Measurements from ENCODE around the gene ENOX2. TPM values are rescaled to one million over a fixed set of nuclear protein-coding genes. Genes with fewer than 3 reads are reported as not detected.
"Not testable (repeated sequence)": the region's sequence is repeated elsewhere in the genome, so short reads cannot be mapped to it uniquely, and the experiment has no call there.

Gene ENOX2
- total and polyA plus RNA-seq, 3 donors from 2014 or later, result 19.4 to 22.8 (median 20.1) TPM

- H3K27ac ChIP-seq, result no peak overlapping the region
- no peak for DNase-seq
- intact Hi-C loops (cut with DNase I; ENCODE audit: low total_unique reads), result no loop called here
- H3K4me3 ChIP-seq, result no peak overlapping the region
- TF ChIP-seq CTCF (IDR thresholded peaks at IDR 0.05) (no peak), POLR2A (IDR thresholded peaks at IDR 0.05) (no peak)
- WGBS, 2 donors, result 88 to 95% methylated on average over 1 of the region's 1 CpG
- no peaks in the 10 kb centered on the region for H3K27me3 ChIP-seq
- no peaks in the 10 kb centered on the region for H3K36me3 ChIP-seq (ENCODE audit: low read depth, missing control alignments)
- H3K9me3 ChIP-seq, result no peaks in the 10 kb centered on the region
- H3K4me1 ChIP-seq, result no peaks in the 10 kb centered on the region
Observed at GRCh38 chrX:130826249-130826648, 76.8 kb downstream of the ENOX2 start.

- no peaks in the 10 kb centered on the region for H3K9me3 ChIP-seq
- intact Hi-C loops (cut with DNase I; ENCODE audit: low total_unique reads), result no loop called here
- no peaks in the 10 kb centered on the region for H3K36me3 ChIP-seq (ENCODE audit: low read depth, missing control alignments)
- H3K27me3 ChIP-seq, result no peaks in the 10 kb centered on the region
- H3K27ac ChIP-seq, result no peak overlapping the region
- no peaks in the 10 kb centered on the region for H3K4me1 ChIP-seq
- no peak for TF ChIP-seq CTCF (IDR thresholded peaks at IDR 0.05)
- TF ChIP-seq POLR2A (IDR thresholded peaks at IDR 0.05), result no peak
- no peak for DNase-seq
- 95 to 100% methylated on average over 2 of the region's 2 CpGs for WGBS, 2 donors
- H3K4me3 ChIP-seq, result no peak overlapping the region
Observed at GRCh38 chrX:130825525-130825924, 77.5 kb downstream of the ENOX2 start.

- intact Hi-C loops (cut with DNase I; ENCODE audit: low total_unique reads); H3K27ac ChIP-seq; H3K36me3 ChIP-seq (ENCODE audit: low read depth, missing control alignments); H3K4me1 ChIP-seq; DNase-seq; H3K9me3 ChIP-seq; H3K4me3 ChIP-seq; H3K27me3 ChIP-seq: not testable (repeated sequence)
- WGBS, 2 donors, result 100% methylated on average over 3 to 4 of the region's 4 CpGs
Observed at GRCh38 chrX:130819367-130819766, 83.6 kb downstream of the ENOX2 start.

- intact Hi-C loops (cut with DNase I; ENCODE audit: low total_unique reads); H3K4me3 ChIP-seq; H3K9me3 ChIP-seq; H3K27me3 ChIP-seq; H3K4me1 ChIP-seq; DNase-seq; H3K27ac ChIP-seq; H3K36me3 ChIP-seq (ENCODE audit: low read depth, missing control alignments): not testable (repeated sequence)
- WGBS, 2 donors, result 80 to 100% methylated on average over 1 to 4 of the region's 5 CpGs
Observed at GRCh38 chrX:130813932-130814331, 89.1 kb downstream of the ENOX2 start.

GRCh38 chrX:130810561-130810960, 92.4 kb downstream of the ENOX2 start:
- no peaks in the 10 kb centered on the region for H3K27me3 ChIP-seq
- no peaks in the 10 kb centered on the region for H3K4me1 ChIP-seq
- WGBS, 2 donors, result no CpG with 5 or more reads among the region's 3 CpGs
- no peak overlapping the region for H3K4me3 ChIP-seq
- no peaks in the 10 kb centered on the region for H3K36me3 ChIP-seq (ENCODE audit: low read depth, missing control alignments)
- H3K9me3 ChIP-seq, result no peaks in the 10 kb centered on the region
- no peak overlapping the region for H3K27ac ChIP-seq
- no peak for DNase-seq
- no peak for TF ChIP-seq POLR2A (IDR thresholded peaks at IDR 0.05)
- TF ChIP-seq CTCF (IDR thresholded peaks at IDR 0.05), result no peak
- intact Hi-C loops (cut with DNase I; ENCODE audit: low total_unique reads), result no loop called here

GRCh38 chrX:130805903-130806302, 97.1 kb downstream of the ENOX2 start:
- Histone ChIP-seq H3K4me1 (no peaks in the 10 kb centered on the region), H3K36me3 (ENCODE audit: low read depth, missing control alignments) (no peaks in the 10 kb centered on the region), H3K4me3 (no peak overlapping the region), H3K27ac (no peak overlapping the region), H3K9me3 (no peaks in the 10 kb centered on the region), H3K27me3 (no peaks in the 10 kb centered on the region)
- WGBS, 2 donors, result 70 to 77% methylated on average over 2 of the region's 2 CpGs
- intact Hi-C loops (cut with DNase I; ENCODE audit: low total_unique reads), result no loop called here
- TF ChIP-seq POLR2A (IDR thresholded peaks at IDR 0.05), result no peak
- TF ChIP-seq CTCF (IDR thresholded peaks at IDR 0.05), result no peak
- DNase-seq, result no peak

Data from testis (tissue), 3 donors.